SK-N-SH (cell line): ENCODE measurements around the gene DHX9. TPM values are rescaled to one million over a fixed set of nuclear protein-coding genes. Genes with fewer than 3 reads are reported as not detected.

Experiments used
- CTCF ChIA-PET: fragments of 300-600, 350-600 bp; formaldehyde crosslinking; extraction: SDS; loops from one replicate; lab custom pipeline; 2021; lab: Yijun Ruan, JAX
- POLR2A ChIA-PET: fragments of 350-600 bp; sonication (Branson Sonifier 250); formaldehyde crosslinking; extraction: SDS; loops from one replicate; lab custom pipeline; 2020; ENCODE audit warnings: antibody characterized with exemption, inconsistent platforms; lab: Yijun Ruan, JAX
- DNase-seq: peaks from one replicate; pipeline ENCODE4 v3.0.0; 2012
- H2AFZ ChIP-seq: fragments of 200-600 bp; sonication (generic); 2 replicates; pipeline ENCODE4 v1.8.1; 2016; ENCODE audit warnings: antibody characterized with exemption, mild to moderate bottlenecking, low read depth
- H3F3A ChIP-seq: fragments of 200-600 bp; sonication (generic); replicated peaks from 2 replicates; pipeline ENCODE3; 2016; ENCODE audit warnings: antibody characterized with exemption, mild to moderate bottlenecking; ENCODE audit not compliant: insufficient read depth
- H3K27ac ChIP-seq, 2 experiments: fragments of 200-500 bp in 1 of 2; fragments of 200-600 bp in 1 of 2; sonication (Bioruptor generic) in 1 of 2; sonication (generic), shearing (Covaris generic) in 1 of 2; 2 replicates each; pipeline versions ENCODE4 v1.5.1 to v1.6.1; 2014 to 2016; ENCODE audit warnings: low read depth in 2 of 2, inconsistent platforms in 1 of 2, low read length in 1 of 2, mild to moderate bottlenecking in 1 of 2, mixed read lengths in 1 of 2
- H3K27me3 ChIP-seq: fragments of 200-600 bp; sonication (generic), shearing (Covaris generic); 2 replicates; pipeline ENCODE4 v1.6.1; 2016; ENCODE audit warnings: mixed run types; ENCODE audit not compliant: insufficient read depth
- H3K36me3 ChIP-seq, 2 experiments: fragments of 200-500 bp in 1 of 2; fragments of 200-600 bp in 1 of 2; sonication (Bioruptor generic) in 1 of 2; sonication (generic) in 1 of 2; replicated peaks in 1 of 2; 2 replicates each; pipeline versions ENCODE3 to v1.5.1; 2014 to 2016; ENCODE audit warnings: low read length in 1 of 2, mild to moderate bottlenecking in 1 of 2; ENCODE audit not compliant: insufficient read depth in 2 of 2, control insufficient read depth in 1 of 2
- H3K4me1 ChIP-seq, 2 experiments: fragments of 200-500 bp in 1 of 2; fragments of 200-600 bp in 1 of 2; sonication (Bioruptor generic) in 1 of 2; sonication (generic), shearing (Covaris generic) in 1 of 2; 2 replicates each; pipeline versions ENCODE4 v1.5.1 to v1.6.1; 2014 to 2016; ENCODE audit warnings: low read depth in 1 of 2, low read length in 1 of 2, mixed run types in 1 of 2; ENCODE audit not compliant: insufficient read depth in 2 of 2, control insufficient read depth in 1 of 2
- H3K4me2 ChIP-seq: fragments of 200-600 bp; sonication (generic), shearing (Covaris generic); 2 replicates; pipeline ENCODE4 v1.6.1; 2017; ENCODE audit warnings: mixed run types
- H3K4me3 ChIP-seq, 2 experiments: fragments of 200-500 bp in 1 of 2; fragments of 200-600 bp in 1 of 2; sonication (Bioruptor generic) in 1 of 2; sonication (generic), shearing (Covaris generic) in 1 of 2; 2 replicates each; pipeline versions ENCODE4 v1.5.1 to v1.8.1; 2014 to 2016; ENCODE audit warnings: low read depth in 2 of 2, inconsistent platforms in 1 of 2, low read length in 1 of 2, mild to moderate bottlenecking in 1 of 2, mixed read lengths in 1 of 2, moderate library complexity in 1 of 2
- H3K79me2 ChIP-seq: fragments of 200-600 bp; sonication (generic); 2 replicates; pipeline ENCODE4 v1.8.1; 2017; ENCODE audit warnings: mild to moderate bottlenecking; ENCODE audit not compliant: insufficient read depth
- H3K9ac ChIP-seq: fragments of 200-600 bp; sonication (generic); 2 replicates; pipeline ENCODE4 v1.6.1; 2017; ENCODE audit warnings: mixed run types
- H3K9me2 ChIP-seq: fragments of 200-600 bp; sonication (generic); 2 replicates; pipeline ENCODE4 v1.6.1; 2017; ENCODE audit warnings: mixed run types
- H3K9me3 ChIP-seq: fragments of 200-600 bp; sonication (generic); 2 replicates; pipeline ENCODE4 v1.6.1; 2017; ENCODE audit warnings: mixed run types, mild to moderate bottlenecking, moderate library complexity
- H4K20me1 ChIP-seq: fragments of 200-600 bp; sonication (generic); 2 replicates; pipeline ENCODE4 v1.6.1; 2017; ENCODE audit warnings: mild to moderate bottlenecking, mixed run types; ENCODE audit not compliant: insufficient read depth
- CHD2 ChIP-seq: fragments of 150-350 bp; IDR thresholded peaks from 2 replicates; pipeline ENCODE4 v1.6.1; 2018; ENCODE audit warnings: low read length; ENCODE audit not compliant: partially characterized antibody
- ELF1 ChIP-seq: IDR thresholded peaks from 2 replicates; pipeline ENCODE4 v1.4.0; 2012
- EZH2phosphoT487 ChIP-seq: fragments of 200-600 bp; sonication (generic); IDR thresholded peaks from 2 replicates; pipeline ENCODE4 v1.6.1; 2017; ENCODE audit warnings: low read depth, mixed run types, mild to moderate bottlenecking, antibody characterized with exemption, moderate library complexity, borderline replicate concordance
- FOXM1 ChIP-seq: IDR thresholded peaks from 2 replicates; pipeline ENCODE4 v1.4.0; 2012; ENCODE audit warnings: low read depth, mild to moderate bottlenecking
- GABPA ChIP-seq: IDR thresholded peaks from 2 replicates; pipeline ENCODE4 v1.4.0; 2012; ENCODE audit warnings: low read depth, mild to moderate bottlenecking
- JUND ChIP-seq: IDR thresholded peaks from 2 replicates; pipeline ENCODE4 v1.4.0; 2012
- NRF1 ChIP-seq: IDR thresholded peaks from 2 replicates; pipeline ENCODE4 v1.6.1; 2012; ENCODE audit warnings: low read depth, mild to moderate bottlenecking, low read length
- RFX5 ChIP-seq: IDR thresholded peaks from 2 replicates; pipeline ENCODE4 v1.6.1; 2012; ENCODE audit warnings: mild to moderate bottlenecking, improper control_type of control experiment, low read length
- SIN3A ChIP-seq: IDR thresholded peaks from 2 replicates; pipeline ENCODE4 v1.6.1; 2012; ENCODE audit warnings: low read depth, mild to moderate bottlenecking, low read length, moderate library complexity, borderline replicate concordance
- SMC3 ChIP-seq: IDR thresholded peaks from 2 replicates; pipeline ENCODE4 v1.6.1; 2012; ENCODE audit warnings: low read depth, low read length, improper control_type of control experiment
- TCF12 ChIP-seq: IDR thresholded peaks from 2 replicates; pipeline ENCODE4 v1.4.0; 2012
- WGBS: methylation state at CpG from one replicate; pipeline ENCODE4 v1.1.6; 2017; ENCODE audit warnings: low lambda C conversion rate; 5-methylcytosine and 5-hydroxymethylcytosine counted together
- polyA plus RNA-seq, 3 experiments: library from polyadenylated mRNA; depleted of rRNA; stranded (reverse); fragments of >200 nt; gene quantifications; 2 replicates each; pipeline ENCODE4 v1.2.3, GENCODE V29; 2012
- TF ChIP-seq, protein P1 (sequence below): IDR thresholded peaks from 2 replicates; pipeline ENCODE4 v1.4.0; 2012; ENCODE audit warnings: low read depth, borderline replicate concordance
- TF ChIP-seq, protein P2 (sequence below): fragments of 150-350 bp; IDR thresholded peaks from 2 replicates; pipeline ENCODE4 v1.6.1; 2017; ENCODE audit warnings: antibody characterized with exemption, low read length, low read depth, borderline replicate concordance
- TF ChIP-seq, protein P3 (sequence below): IDR thresholded peaks from 2 replicates; pipeline ENCODE4 v1.4.0; 2012; ENCODE audit warnings: low read depth

DHX9 gene
- polyA plus RNA-seq, 1 of the 3 experiments (the other 2 are of a cell fraction) = 145 TPM

GRCh38 chr1:182794091-182794490 lies 45.1 kb upstream of the DHX9 start:
- H4K20me1 ChIP-seq = no peaks in the 10 kb centered on the region
- no peaks in the 10 kb centered on the region for H3F3A ChIP-seq
- ChIA-PET POLR2A (no interaction called here), CTCF (interaction anchor here (2.3 kb wide), 1 partner anchor 199 kb away, joined by 7 read pairs; no protein-coding TSS in a partner anchor)
- no peak overlapping the region for H3K4me3 ChIP-seq
- 62% methylated on average over 2 of the region's 2 CpGs for WGBS
- no peak overlapping the region for H3K4me2 ChIP-seq
- peaks cover 1 to 10% of the 10 kb centered on the region in 2 experiments; a peak in 2 of 4 replicates for H3K4me1 ChIP-seq
- no peaks in the 10 kb centered on the region for H3K79me2 ChIP-seq
- no peak for DNase-seq
- H3K36me3 ChIP-seq = peaks cover 0 to 4% of the 10 kb centered on the region in 2 experiments
- H3K27me3 ChIP-seq = peaks cover 11% of the 10 kb centered on the region; the same call in 1 of the 2 replicates
- H3K9me2 ChIP-seq = no peaks in the 10 kb centered on the region
- TF ChIP-seq FOXM1 = no peak
- TF ChIP-seq, protein P1, sequence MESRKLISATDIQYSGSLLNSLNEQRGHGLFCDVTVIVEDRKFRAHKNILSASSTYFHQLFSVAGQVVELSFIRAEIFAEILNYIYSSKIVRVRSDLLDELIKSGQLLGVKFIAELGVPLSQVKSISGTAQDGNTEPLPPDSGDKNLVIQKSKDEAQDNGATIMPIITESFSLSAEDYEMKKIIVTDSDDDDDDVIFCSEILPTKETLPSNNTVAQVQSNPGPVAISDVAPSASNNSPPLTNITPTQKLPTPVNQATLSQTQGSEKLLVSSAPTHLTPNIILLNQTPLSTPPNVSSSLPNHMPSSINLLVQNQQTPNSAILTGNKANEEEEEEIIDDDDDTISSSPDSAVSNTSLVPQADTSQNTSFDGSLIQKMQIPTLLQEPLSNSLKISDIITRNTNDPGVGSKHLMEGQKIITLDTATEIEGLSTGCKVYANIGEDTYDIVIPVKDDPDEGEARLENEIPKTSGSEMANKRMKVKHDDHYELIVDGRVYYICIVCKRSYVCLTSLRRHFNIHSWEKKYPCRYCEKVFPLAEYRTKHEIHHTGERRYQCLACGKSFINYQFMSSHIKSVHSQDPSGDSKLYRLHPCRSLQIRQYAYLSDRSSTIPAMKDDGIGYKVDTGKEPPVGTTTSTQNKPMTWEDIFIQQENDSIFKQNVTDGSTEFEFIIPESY = no peak
- no peak for TF ChIP-seq ELF1
- H3K9ac ChIP-seq = no peak overlapping the region
- H3K27ac ChIP-seq = no peak overlapping the region
- H2AFZ ChIP-seq = no peak overlapping the region
- no peaks in the 10 kb centered on the region for H3K9me3 ChIP-seq

DNA sequence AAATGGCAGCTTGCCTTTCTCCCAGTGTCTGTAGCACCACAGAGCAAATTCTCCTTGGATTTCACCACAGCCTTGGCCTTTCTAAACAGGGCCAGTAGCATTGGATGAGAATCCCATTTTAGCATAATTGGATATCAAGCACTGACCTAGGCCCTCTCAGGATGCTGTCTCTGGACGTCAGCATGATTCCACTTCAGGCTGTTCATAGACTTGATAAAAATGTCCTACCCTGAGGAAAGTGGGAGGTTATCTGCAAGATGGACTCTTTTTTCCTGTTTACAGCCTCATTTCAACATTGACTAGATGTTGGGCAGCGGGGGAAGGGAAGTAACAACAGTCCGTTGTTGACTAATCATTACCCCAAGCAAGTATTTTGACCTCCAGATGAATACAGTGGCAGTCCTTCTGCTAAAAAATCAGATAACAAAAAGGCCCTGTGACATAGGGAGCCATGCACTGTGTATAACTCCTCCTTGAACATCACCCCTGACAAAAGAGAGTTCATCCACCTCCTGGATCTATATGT lies 44.4 kb upstream of the DHX9 start:
- no peak for DNase-seq
- 82% methylated on average over 3 of the region's 3 CpGs for WGBS

More for the DNA sequence above, 44.4 kb upstream of the DHX9 start:
- H3K79me2 ChIP-seq = no peaks in the 10 kb centered on the region
- no peaks in the 10 kb centered on the region for H3K9me3 ChIP-seq
- H3K9me2 ChIP-seq = no peaks in the 10 kb centered on the region
- no peak overlapping the region for H3K4me2 ChIP-seq
- H3K4me1 ChIP-seq = peaks cover 0 to 7% of the 10 kb centered on the region in 2 experiments; a peak in 2 of 4 replicates
- H3K9ac ChIP-seq = no peak overlapping the region
- no peak overlapping the region for H2AFZ ChIP-seq
- H4K20me1 ChIP-seq = no peaks in the 10 kb centered on the region
- H3K27ac ChIP-seq = no peak overlapping the region
- ChIA-PET POLR2A (no interaction called here), CTCF (interaction anchor here (2.3 kb wide), 1 partner anchor 199 kb away, joined by 7 read pairs; no protein-coding TSS in a partner anchor)
- peaks cover 5% of the 10 kb centered on the region; the same call in 1 of the 2 replicates for H3K27me3 ChIP-seq
- H3K36me3 ChIP-seq = peaks cover 0 to 4% of the 10 kb centered on the region in 2 experiments
- TF ChIP-seq SMC3 (no peak), GABPA (no peak), ELF1 (no peak), TCF12 (no peak), EZH2phosphoT487 (no peak), RFX5 (no peak), JUND (no peak), NRF1 (no peak), SIN3A (no peak), CHD2 (no peak)
- TF ChIP-seq, protein P2, sequence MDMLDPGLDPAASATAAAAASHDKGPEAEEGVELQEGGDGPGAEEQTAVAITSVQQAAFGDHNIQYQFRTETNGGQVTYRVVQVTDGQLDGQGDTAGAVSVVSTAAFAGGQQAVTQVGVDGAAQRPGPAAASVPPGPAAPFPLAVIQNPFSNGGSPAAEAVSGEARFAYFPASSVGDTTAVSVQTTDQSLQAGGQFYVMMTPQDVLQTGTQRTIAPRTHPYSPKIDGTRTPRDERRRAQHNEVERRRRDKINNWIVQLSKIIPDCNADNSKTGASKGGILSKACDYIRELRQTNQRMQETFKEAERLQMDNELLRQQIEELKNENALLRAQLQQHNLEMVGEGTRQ = no peak
- TF ChIP-seq, protein P3, sequence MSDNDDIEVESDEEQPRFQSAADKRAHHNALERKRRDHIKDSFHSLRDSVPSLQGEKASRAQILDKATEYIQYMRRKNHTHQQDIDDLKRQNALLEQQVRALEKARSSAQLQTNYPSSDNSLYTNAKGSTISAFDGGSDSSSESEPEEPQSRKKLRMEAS = no peak
- no peak overlapping the region for H3K4me3 ChIP-seq
- no peaks in the 10 kb centered on the region for H3F3A ChIP-seq
